NCI-H345 (cell line): ENCODE data around the gene VIPAS39.

Experiments
- DNase-seq: peaks from one replicate; lab custom pipeline; 2025; lab: John Stamatoyannopoulos, UW

VIPAS39 gene

DNA sequence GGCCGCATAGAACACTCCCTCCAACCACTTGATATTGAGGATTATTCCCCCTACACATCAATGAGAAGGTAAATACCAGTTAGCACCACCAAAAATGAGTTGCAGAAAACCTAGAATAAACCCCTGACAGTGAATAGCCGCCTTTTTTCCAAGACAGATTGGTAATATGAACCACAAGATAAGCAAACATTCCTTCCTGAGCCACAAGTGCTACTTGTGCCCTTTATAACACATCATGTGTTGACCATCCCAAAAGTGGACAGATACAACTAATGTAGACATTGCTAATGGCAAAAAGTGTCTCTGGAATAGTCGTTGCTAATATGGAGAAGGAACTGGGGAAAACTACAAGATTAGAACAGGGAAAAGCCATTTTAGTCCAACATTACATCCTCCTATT lies 51.3 kb downstream of the VIPAS39 start:
- DNase-seq, result no peak

GRCh38 chr14:77403768-77404167 lies 53.6 kb downstream of the VIPAS39 start:
- no peak for DNase-seq

- DNase-seq, result no peak
These were observed 57.2 kb downstream of the VIPAS39 start for GRCh38 chr14:77400216-77400615.

- no peak for DNase-seq
These were observed 67.2 kb downstream of the VIPAS39 start for GRCh38 chr14:77390188-77390587.

DNA sequence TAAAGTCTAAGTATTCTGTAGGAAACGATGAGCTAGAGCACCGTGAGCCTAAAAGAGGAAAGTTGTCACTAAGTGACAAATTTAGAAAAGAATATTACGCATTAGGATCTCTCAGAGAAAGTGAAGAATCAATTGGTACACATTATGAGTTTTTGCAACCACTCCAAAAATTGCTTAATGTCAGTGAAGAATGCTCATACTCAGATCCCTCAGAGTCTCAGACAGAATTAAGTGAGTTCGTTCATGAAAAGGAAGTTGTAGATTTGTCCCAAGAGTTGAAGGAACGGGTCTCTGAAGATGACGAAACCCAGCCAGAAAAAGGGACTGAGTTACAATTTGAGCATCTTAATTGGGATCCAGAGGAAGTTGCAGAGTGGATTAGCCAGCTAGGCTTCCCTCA lies 78.7 kb downstream of the VIPAS39 start:
- DNase-seq, result no peak

GRCh38 chr14:77377502-77377844 lies 79.9 kb downstream of the VIPAS39 start:
- DNase-seq, result no peak

DNA sequence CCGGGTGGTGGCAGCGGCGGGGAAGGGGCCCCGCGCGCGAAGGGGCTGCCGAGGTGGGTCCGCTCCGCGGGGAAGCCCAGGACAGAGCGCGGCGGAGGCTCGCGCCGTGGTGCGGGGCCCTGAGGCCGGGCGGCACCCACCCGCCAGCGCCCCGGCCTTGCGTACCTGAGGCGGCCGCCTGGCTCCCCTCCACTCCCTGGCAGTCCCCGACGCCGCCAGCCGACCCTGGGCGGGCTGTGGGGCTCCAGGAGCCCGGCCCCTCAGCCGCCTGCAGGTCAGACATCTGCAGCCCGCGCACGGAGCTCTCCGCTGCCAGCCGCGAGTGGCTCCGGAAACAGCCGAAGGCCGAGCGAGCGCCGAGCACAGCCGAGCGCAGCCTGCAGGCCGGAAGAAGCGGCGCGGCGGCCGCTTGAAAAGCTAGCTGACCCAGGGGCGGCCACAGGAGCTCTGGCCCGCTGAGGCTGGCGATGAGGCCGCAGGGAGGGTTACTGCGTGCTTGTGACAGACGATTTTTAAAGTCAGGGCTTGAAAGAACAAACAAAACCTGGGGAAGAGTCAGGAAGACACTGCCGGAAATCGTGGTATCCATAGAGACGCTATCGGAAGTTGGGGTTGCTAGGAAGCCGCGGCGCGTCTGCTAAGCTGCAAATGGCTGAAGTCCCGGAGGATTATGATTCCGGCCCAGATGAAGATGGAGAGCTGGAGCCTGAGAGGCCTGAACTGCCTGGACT lies 80.5 kb downstream of the VIPAS39 start, which contains the start of the genes SAMD15 and TMED8:
SAMD15 (plus strand) TSS at position 609 of the 731 bp plus-strand sequence; CDS start at position 649, 40 bp downstream.
TMED8 (minus strand) TSS at position 324 of the 731 bp plus-strand sequence; CDS start at position 283, 41 bp downstream.
- DNase-seq, result peak; percentile 91
